Activated CD4-positive, alpha-beta T cell treated with anti-CD3 and anti-CD28 coated beads, Interleukin-2, amount 10 ng/mL, durations not matched to agents 7 days and 5 days (primary cell): ENCODE results near the gene FAM111B. TPM values are rescaled to one million over a fixed set of nuclear protein-coding genes. Genes with fewer than 3 reads are reported as not detected.
"Not testable (repeated sequence)": the region's sequence is repeated elsewhere in the genome, so short reads cannot be mapped to it uniquely, and the experiment has no call there.

Source experiments
- CTCF ChIA-PET: fragments of 350-600 bp; sonication (Branson Sonifier 250); formaldehyde crosslinking; loops from one replicate; lab custom pipeline; 2021; ENCODE audit warnings: antibody characterized with exemption; lab: Charles Lee
- POLR2A ChIA-PET: fragments of 350-600 bp; sonication (Branson Sonifier 250); formaldehyde crosslinking; loops from one replicate; lab custom pipeline; 2021; ENCODE audit warnings: antibody characterized with exemption; lab: Charles Lee
- DNase-seq: peaks from one replicate; pipeline ENCODE4 v3.0.0-alpha.2; 2020
- H3K27ac Mint-ChIP-seq: one replicate; pipeline ENCODE4 v1.8.0; 2021; ENCODE audit warnings: mild to moderate bottlenecking, moderate library complexity, mixed read lengths
- H3K27me3 Mint-ChIP-seq: one replicate; pipeline ENCODE4 v1.8.0; 2021; ENCODE audit warnings: mixed read lengths
- H3K36me3 Mint-ChIP-seq: one replicate; pipeline ENCODE4 v1.8.0; 2021; ENCODE audit warnings: low read depth, mixed read lengths
- H3K4me1 Mint-ChIP-seq: one replicate; pipeline ENCODE4 v1.8.0; 2021; ENCODE audit warnings: mixed read lengths
- H3K4me3 Mint-ChIP-seq: one replicate; pipeline ENCODE4 v1.8.0; 2021; ENCODE audit warnings: mild to moderate bottlenecking, moderate library complexity, mixed read lengths
- H3K9me3 Mint-ChIP-seq: one replicate; pipeline ENCODE4 v1.8.0; 2021; ENCODE audit warnings: mixed read lengths
- total RNA-seq, 2 experiments: library from RNA; stranded (reverse); gene quantifications; one replicate each; pipeline ENCODE4 v1.2.3, GENCODE V29; 2021

The FAM111B gene
- total RNA-seq, 2 experiments from 2014 or later: 95.8 to 106 TPM

DNA sequence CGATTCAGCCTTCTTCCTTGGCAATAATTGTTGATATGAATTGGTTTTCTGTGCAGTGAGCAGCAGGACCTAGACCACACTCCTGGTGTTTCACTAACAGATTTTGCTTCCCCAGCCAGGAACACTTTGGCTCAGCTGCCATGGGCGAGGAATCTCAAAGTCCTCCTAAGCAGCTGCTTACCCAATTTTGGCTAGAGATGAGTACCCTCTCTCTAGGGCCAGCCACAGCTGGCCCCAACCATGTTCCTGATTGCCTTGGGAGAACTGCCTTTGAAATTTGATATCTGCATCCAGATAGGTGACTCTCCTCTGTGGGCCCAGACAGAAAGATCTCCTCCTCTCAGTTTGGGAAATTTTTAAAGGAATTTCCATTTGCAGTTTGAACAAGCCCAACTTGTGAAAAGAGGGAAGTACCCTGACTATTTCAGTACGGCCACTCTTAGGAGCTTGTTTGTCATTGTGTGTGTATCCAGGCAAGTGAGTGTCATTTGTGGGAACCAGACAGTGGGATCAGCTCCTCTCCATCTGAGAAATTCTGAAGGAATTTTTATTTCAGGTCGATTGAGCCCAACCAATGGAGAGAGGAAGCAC, 25.5 kb upstream of the FAM111B start:
- peaks cover 25% of the 10 kb centered on the region for H3K27me3 Mint-ChIP-seq
- H3K36me3 Mint-ChIP-seq, CTCF ChIA-PET, H3K4me1 Mint-ChIP-seq, H3K9me3 Mint-ChIP-seq, H3K27ac Mint-ChIP-seq, POLR2A ChIA-PET, H3K4me3 Mint-ChIP-seq, DNase-seq: not testable (repeated sequence)

DNA sequence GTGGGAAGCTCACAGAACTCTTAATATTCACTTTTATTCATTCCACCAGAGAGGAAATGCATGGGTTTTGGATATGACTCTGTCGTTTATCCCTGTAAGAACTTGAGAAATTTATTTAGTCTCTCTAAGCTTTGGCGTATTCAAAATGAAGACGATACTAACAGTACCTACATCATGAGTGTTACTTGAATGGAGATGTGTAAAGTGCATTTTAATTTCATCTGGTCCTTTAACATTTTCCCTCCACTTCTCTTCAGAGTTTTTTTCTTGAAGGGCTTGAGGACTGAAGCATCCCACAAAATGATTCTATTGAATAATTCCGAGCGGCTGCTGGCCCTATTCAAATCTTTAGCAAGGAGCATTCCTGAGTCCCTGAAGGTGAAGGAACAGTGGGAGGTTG, 21.0 kb upstream of the FAM111B start, which contains the start of gene GLYATL1B:
GLYATL1B (plus strand) TSS at position 301 of the 400 bp plus-strand sequence; CDS start at position 301, 0 bp downstream.
- DNase-seq, CTCF ChIA-PET, POLR2A ChIA-PET: not testable (repeated sequence)

DNA sequence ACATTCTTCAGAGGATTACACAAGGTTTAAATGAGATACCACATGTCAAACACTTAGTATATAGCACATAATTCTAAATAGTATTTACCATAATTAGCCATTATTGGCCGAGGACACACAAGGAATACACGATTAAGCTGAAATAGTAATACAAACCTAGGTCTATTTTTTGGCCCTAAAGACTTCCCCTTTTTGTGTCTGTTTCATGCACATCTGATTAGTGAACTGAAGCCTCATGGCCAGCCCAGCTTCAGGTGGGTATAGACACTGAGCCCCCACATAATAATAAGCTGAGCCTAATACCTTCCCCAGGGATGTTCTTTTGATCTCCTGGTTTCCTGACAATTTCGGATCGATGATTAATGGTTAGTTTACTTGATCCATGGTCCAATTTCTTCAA, 18.9 kb upstream of the FAM111B start:
- Mint-ChIP-seq H3K27me3 (peaks cover 25% of the 10 kb centered on the region), H3K4me3 (no peak overlapping the region), H3K9me3 (no peaks in the 10 kb centered on the region), H3K4me1 (no peaks in the 10 kb centered on the region), H3K36me3 (no peaks in the 10 kb centered on the region), H3K27ac (no peak overlapping the region)
- ChIA-PET CTCF (no interaction called here), POLR2A (no interaction called here)
- no peak for DNase-seq

More for the DNA sequence above, 21.0 kb upstream of the FAM111B start, which contains the start of gene GLYATL1B:
- H3K27ac Mint-ChIP-seq, H3K4me3 Mint-ChIP-seq, H3K4me1 Mint-ChIP-seq, H3K9me3 Mint-ChIP-seq, H3K36me3 Mint-ChIP-seq: not testable (repeated sequence)
- peaks cover 36% of the 10 kb centered on the region for H3K27me3 Mint-ChIP-seq

DNA sequence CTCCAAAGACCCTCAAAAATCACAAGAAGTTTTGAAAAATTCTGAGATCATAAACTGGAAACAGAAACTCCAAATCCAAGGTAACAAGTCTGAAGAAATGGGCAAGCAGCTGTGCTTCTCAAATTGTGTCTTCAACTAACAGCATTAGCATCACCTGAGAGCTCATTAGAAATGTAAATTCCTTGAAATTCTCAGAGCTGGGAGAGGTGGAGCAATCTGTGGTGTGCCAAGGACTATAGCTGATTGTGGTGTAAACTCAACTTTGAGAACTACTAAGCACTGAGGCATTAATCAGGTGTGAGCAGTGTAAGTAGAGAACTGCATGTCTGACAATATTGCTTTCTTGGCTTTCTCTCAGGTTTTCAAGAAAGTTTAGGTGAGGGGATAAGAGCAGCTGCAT, 13.5 kb upstream of the FAM111B start:
- POLR2A ChIA-PET, H3K36me3 Mint-ChIP-seq, H3K27ac Mint-ChIP-seq, H3K4me3 Mint-ChIP-seq, DNase-seq, H3K4me1 Mint-ChIP-seq, H3K9me3 Mint-ChIP-seq, CTCF ChIA-PET: not testable (repeated sequence)
- H3K27me3 Mint-ChIP-seq: peaks cover 13% of the 10 kb centered on the region

DNA sequence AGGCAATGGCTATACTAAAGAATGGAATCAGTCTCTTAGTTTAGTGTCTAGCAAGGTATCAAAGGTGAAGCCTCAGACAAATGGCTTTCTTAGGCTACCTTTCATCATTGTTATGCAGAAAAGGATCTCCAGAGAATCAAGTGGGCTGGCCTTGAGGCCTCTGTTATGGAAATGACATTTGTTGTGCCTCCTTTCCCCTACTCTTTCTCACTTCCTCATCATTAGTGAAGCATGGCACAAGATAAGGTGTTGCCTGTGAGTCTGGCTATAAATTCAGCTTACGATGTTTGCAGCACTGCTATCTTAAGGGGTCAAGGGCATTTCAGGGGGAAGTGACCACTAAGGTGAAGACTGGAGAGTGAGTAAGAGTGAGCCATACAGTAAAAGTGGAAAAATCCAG, 11.8 kb upstream of the FAM111B start:
- peaks cover 15% of the 10 kb centered on the region for H3K27me3 Mint-ChIP-seq
- H3K4me1 Mint-ChIP-seq, POLR2A ChIA-PET, H3K9me3 Mint-ChIP-seq, H3K27ac Mint-ChIP-seq, DNase-seq, H3K36me3 Mint-ChIP-seq, H3K4me3 Mint-ChIP-seq: not testable (repeated sequence)
- CTCF ChIA-PET: interaction anchor here (1.5 kb wide), 1 partner anchor 41 kb away, joined by 5 read pairs; no protein-coding TSS in a partner anchor

DNA sequence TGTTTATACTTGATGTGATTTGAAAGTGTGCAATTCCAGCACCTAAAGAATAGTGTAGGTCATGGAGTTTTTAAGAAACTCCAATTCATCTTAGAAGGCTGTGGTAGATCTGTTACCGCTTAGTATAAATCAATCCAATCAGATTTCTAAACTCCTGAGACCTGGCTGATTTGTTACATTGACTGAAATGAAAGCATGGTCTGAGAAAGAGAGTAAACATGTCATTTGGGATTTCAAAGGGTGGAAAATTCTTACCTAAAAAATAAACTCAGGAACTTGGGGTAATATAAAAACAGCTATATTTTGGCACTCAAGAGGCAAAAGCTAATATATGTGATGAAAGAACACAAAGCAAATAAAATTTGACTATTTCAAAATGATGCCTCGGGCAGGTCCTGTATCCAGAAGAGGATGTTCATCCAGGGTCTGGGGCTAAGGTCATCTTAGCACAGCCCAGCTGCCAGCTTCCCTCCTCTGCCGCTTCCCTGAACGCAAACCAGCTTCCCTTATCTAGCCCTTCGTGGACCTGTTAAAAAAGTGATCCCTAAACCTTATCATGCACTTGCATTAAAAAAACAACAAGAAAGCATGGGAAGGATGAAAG, 11.0 kb upstream of the FAM111B start:
- H3K4me3 Mint-ChIP-seq, H3K36me3 Mint-ChIP-seq, H3K9me3 Mint-ChIP-seq, H3K27ac Mint-ChIP-seq, DNase-seq, H3K4me1 Mint-ChIP-seq, POLR2A ChIA-PET: not testable (repeated sequence)
- CTCF ChIA-PET: interaction anchor here (0.8 to 1.9 kb wide), 4 partner anchors 23 to 61 kb away, joined by 3 to 9 read pairs (median 5); no protein-coding TSS in a partner anchor
- H3K27me3 Mint-ChIP-seq: peaks cover 16% of the 10 kb centered on the region

DNA sequence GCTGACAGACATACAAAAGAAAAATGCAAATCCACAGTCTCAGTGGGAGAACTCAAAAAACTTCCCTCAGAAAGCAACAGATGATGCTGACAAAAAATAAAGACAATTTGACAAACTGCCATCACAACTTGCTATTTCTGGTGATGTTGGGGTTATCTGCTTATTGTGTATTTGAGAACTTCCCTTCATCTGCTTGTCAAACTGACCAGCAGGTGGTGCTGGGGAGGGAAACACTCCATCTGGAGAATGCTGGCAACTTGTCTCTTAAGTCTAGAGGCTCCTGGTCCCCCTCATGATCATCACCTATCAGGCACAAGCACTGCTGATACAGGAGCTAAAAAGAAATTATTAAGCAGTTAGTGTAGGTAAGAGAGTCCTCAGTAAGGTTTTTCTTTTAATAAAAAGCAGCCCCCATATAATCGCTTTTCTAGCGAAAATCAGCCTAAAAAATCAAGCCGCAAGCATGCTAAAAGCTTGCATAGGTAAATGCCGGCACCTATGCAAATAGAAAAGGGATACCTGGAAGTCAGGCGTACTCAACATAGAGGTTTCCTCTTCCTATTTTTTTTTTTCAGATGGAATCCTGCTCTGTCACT, 9.8 kb upstream of the FAM111B start:
- no peak overlapping the region for H3K4me3 Mint-ChIP-seq
- no peak overlapping the region for H3K27ac Mint-ChIP-seq

DNA sequence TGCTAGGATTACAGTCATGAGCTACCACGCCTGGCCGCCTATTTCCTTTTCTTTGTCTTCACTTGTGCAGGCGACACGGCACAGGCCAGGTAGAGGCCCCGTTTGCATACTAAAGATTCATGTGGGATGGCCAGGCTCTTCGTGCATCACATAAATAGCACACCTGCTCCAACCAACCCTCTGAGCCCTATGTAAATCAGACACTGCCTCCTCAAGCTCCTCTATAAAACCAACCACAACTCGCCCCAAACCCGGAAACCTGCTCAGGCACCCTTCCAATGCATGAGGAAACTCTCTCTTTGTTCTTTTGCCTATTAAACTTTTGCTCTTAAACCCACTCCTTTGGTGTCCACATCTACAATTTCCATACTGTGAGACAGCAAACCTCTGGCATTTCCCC, 9.1 kb upstream of the FAM111B start:
- H3K9me3 Mint-ChIP-seq: not testable (repeated sequence)

More for the DNA sequence above, 9.8 kb upstream of the FAM111B start:
- Mint-ChIP-seq H3K4me1 (peaks cover 17% of the 10 kb centered on the region), H3K27me3 (peaks cover 20% of the 10 kb centered on the region), H3K9me3 (no peaks in the 10 kb centered on the region), H3K36me3 (no peaks in the 10 kb centered on the region)
- CTCF ChIA-PET: interaction anchor here (0.9 to 1.9 kb wide), 5 partner anchors 11 to 160 kb away, joined by 3 to 9 read pairs (median 5); no protein-coding TSS in a partner anchor
- POLR2A ChIA-PET: interaction anchor here (0.7 kb wide), 1 partner anchor 428 kb away, joined by 3 read pairs; no protein-coding TSS in a partner anchor
- DNase-seq: peak; percentile 78

DNA sequence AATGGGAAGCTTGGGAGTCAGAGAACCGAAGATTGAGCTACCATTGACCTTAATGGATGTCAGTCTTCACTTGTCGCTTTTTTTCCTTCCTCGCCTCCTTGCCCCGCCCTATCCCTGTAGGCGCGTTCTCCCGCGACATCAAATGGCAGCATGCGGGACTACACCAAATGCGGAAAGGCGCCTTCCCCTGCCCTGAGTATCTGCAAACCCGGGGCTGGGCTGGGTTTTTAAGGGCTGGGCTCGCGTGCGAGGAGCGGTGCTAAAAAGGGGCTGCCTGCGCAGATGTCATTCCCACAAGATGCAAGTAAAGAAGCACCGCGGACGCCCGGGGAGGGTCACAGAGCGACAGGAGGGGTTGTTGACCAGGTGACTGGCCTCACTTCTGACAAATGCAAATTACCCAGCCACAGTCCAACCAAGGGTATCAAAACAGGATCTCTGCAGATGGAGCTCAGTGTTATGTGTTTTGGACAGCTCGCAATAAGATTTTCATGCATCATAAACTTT, 4.7 kb upstream of the FAM111B start:
- CTCF ChIA-PET: interaction anchor here (1.0 to 1.4 kb wide), 2 partner anchors 8 to 69 kb away, joined by 3 to 6 read pairs; partner anchors contain the start of gene DTX4
- Mint-ChIP-seq H3K27me3 (peaks cover 22% of the 10 kb centered on the region), H3K4me3 (peak overlapping the region; percentile 67), H3K4me1 (peaks cover 44% of the 10 kb centered on the region), H3K36me3 (peaks cover 17% of the 10 kb centered on the region), H3K27ac (peak overlapping the region; percentile 61), H3K9me3 (peaks cover 7% of the 10 kb centered on the region)
- POLR2A ChIA-PET: no interaction called here
- DNase-seq: peak; percentile 69

More for the DNA sequence above, 9.1 kb upstream of the FAM111B start:
- CTCF ChIA-PET: interaction anchor here (0.9 to 1.9 kb wide), 4 partner anchors 10 to 160 kb away, joined by 3 to 9 read pairs (median 5); no protein-coding TSS in a partner anchor
- H3K27ac Mint-ChIP-seq, H3K36me3 Mint-ChIP-seq, DNase-seq, H3K4me3 Mint-ChIP-seq, POLR2A ChIA-PET: not testable (repeated sequence)
- Mint-ChIP-seq H3K27me3 (peaks cover 20% of the 10 kb centered on the region), H3K4me1 (peaks cover 24% of the 10 kb centered on the region)

DNA sequence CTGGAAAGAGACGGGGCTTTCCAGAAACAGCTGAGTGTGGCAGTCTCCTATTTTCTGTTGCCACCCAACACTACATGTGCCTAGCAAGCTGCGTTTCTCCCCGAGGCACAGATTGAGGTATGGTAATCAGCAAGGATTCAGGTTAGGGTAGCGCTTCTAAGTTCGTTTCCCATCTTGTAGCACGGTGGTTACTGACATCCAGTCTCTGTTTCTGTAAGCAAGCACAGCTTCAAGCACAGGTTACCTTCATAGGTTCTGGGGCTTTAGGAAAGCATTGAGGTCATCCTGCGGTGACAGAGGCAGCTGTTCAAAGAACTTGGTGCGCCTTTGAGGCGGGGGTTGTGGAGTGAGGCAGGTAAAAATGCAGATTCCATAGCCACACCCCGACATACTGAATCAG, 684 bp downstream of the FAM111B start:
- Mint-ChIP-seq H3K36me3 (peaks cover 64% of the 10 kb centered on the region), H3K4me1 (peaks cover 69% of the 10 kb centered on the region), H3K4me3 (peak overlapping the region; percentile 95), H3K27ac (peak overlapping the region; percentile 91)
- not testable (repeated sequence) for H3K27me3 Mint-ChIP-seq, H3K9me3 Mint-ChIP-seq
- POLR2A ChIA-PET: interaction anchor here (0.7 kb wide), 1 partner anchor 37 kb away, joined by 4 read pairs; no protein-coding TSS in a partner anchor
- CTCF ChIA-PET: interaction anchor here (0.6 to 2.7 kb wide), 6 partner anchors 10 to 95 kb away, joined by 3 to 19 read pairs (median 4); partner anchors contain the start of gene DTX4
- DNase-seq: peak; percentile 49

DNA sequence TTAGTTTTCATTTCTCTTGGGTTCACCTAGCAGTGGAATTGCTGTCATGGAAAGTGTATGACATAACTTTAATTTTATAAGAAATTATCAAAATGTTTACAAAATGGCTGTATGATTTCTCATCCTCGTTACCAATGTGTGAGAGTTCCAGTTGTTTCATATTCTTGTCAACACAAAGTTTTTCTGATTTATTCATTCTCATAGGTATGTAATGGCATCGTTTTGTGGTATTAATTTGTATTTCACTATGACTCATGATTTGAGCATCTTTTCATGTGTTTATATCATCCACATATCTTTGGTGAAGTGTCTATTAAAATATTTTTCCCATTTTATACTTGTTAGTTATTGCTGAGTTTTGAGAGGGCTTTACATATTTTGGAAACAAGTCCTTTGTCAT, 5.5 kb downstream of the FAM111B start:
- no peak overlapping the region for H3K27ac Mint-ChIP-seq
- no peak for DNase-seq
- POLR2A ChIA-PET: interaction anchor here (0.6 kb wide), 1 partner anchor 560 kb away, joined by 3 read pairs; no protein-coding TSS in a partner anchor
- H3K4me3 Mint-ChIP-seq: no peak overlapping the region
- CTCF ChIA-PET: no interaction called here
- H3K9me3 Mint-ChIP-seq: peaks cover 13% of the 10 kb centered on the region
- peaks cover 66% of the 10 kb centered on the region for H3K4me1 Mint-ChIP-seq
- peaks cover 93% of the 10 kb centered on the region for H3K36me3 Mint-ChIP-seq
- H3K27me3 Mint-ChIP-seq: no peaks in the 10 kb centered on the region

DNA sequence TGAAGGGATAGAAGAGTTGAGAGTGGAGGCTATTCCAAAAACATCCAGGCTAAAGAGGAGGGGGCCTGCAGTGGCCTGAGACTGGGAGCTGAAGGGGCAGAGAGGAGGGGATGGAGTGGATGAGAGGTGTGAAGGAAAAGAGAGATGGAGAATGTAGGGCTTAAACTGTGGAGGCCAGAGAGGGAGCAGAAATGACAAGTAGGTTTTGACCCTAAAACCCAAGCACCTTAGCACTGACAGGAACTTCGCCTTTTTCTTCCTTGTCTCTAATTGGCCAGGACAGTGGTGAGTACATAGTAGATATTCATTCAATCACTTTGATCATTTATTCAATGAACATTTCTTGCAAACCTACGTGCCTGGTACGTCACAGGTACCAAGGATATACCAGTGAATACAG, 7.3 kb downstream of the FAM111B start:
- peaks cover 24% of the 10 kb centered on the region for H3K9me3 Mint-ChIP-seq

More for the DNA sequence above, 7.3 kb downstream of the FAM111B start:
- peaks cover 47% of the 10 kb centered on the region for H3K4me1 Mint-ChIP-seq
- CTCF ChIA-PET: interaction anchor here (1.0 to 1.4 kb wide), 2 partner anchors 10 to 22 kb away, joined by 4 to 5 read pairs; no protein-coding TSS in a partner anchor
- H3K27me3 Mint-ChIP-seq: no peaks in the 10 kb centered on the region
- POLR2A ChIA-PET: no interaction called here
- DNase-seq: no peak
- no peak overlapping the region for H3K27ac Mint-ChIP-seq
- H3K4me3 Mint-ChIP-seq: no peak overlapping the region
- H3K36me3 Mint-ChIP-seq: peaks cover 93% of the 10 kb centered on the region
